Measurements from ENCODE around the gene RBM26. TPM values are rescaled to one million over a fixed set of nuclear protein-coding genes. Genes with fewer than 3 reads are reported as not detected.

RBM26 gene
- total RNA-seq, 4 donors from 2014 or later, result 29.1 to 45.2 (median 39.3) TPM

DNA sequence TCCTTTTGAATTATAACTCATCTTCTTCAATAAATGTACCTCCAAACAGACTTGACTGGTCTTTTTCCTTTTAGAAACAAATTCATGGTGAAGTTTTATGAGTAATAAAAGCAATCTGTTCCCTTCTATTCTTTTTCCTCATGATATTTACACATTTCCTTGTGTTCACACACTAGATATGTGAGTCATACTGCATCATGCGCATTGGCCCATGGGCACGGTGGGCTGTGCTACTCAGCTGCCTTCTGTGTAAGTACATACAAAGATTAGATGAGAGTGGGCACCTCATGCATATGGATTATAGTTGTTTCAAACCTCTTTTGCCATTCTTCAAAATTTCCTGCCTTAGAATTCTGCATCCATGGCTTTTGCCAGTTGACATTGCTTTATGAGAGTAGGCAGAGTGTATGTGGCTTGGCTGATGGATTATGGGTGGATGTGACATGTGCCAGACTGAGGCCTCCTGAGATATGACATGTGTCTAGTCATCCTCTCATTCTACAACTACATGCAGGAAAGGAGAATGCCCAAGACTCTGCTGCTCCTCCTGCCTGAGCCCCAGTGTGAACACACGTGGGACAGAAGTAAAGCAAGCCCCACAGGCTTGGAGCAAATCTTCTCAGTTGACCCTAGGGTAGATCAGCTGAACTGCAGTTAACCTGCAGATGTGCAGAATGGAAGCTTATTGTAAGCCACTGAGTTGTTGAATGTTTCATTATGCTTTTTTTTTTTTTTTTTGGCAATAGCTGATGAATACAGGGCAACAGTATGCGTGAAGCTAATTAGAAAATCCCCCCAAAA, 109.9 kb downstream of the RBM26 start:
- TF ChIP-seq, protein P1, sequence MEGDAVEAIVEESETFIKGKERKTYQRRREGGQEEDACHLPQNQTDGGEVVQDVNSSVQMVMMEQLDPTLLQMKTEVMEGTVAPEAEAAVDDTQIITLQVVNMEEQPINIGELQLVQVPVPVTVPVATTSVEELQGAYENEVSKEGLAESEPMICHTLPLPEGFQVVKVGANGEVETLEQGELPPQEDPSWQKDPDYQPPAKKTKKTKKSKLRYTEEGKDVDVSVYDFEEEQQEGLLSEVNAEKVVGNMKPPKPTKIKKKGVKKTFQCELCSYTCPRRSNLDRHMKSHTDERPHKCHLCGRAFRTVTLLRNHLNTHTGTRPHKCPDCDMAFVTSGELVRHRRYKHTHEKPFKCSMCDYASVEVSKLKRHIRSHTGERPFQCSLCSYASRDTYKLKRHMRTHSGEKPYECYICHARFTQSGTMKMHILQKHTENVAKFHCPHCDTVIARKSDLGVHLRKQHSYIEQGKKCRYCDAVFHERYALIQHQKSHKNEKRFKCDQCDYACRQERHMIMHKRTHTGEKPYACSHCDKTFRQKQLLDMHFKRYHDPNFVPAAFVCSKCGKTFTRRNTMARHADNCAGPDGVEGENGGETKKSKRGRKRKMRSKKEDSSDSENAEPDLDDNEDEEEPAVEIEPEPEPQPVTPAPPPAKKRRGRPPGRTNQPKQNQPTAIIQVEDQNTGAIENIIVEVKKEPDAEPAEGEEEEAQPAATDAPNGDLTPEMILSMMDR (IDR thresholded peaks at IDR 0.05; ENCODE audit: low read depth), result no peak

DNA sequence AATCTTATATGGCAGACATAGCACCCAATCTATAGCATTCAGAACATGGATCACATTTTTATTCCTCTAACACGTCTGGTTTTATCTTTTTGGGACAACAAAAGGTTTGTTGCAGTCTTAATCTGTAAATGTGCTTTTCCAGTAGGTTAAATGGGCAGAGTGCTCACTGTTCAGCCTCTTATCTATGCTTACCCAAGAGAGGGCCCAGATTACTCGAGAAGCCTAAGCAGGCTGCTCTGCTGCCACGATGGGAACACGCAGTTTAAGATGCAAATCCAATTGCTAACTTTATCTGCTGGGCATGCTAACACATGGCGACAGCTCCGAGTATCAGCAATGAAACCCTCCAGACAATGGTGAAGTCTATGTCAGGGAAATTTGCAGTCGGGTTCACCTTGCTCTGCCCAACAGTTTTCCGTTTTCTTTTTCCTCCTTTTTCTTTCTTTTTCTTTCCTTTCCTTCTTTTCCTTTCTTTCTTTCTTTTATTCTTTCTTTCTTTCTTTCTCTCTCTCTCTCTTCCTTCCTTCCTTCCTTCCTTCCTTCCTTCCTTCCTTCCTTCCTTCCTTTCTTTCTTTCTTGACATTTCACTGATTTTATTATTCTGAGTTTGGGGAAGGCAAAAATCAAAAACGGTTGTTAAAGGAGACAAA, 115.3 kb downstream of the RBM26 start:
- TF ChIP-seq, protein P1 (IDR thresholded peaks at IDR 0.05; ENCODE audit: low read depth), result no peak

DNA sequence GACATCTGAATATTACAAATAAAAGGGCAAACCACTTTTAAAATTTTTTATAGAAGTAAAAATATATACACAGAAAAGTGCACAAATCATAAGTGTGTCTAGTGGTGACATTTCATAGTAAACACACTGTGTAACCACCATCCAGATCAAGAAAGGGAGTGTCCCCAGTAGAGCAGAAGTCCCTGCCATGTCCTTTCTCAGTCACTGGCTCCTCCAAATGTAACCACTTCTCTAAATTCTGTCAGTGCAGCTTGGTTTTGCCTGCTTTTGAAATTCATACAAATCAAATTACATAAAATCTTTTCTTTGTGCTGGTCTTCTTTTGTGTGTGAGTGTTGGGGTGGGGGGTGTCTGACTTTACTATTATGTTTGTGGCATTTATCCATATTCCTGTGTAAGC, 116.5 kb downstream of the RBM26 start:
- TF ChIP-seq, protein P1 (IDR thresholded peaks at IDR 0.05; ENCODE audit: low read depth), result no peak

DNA sequence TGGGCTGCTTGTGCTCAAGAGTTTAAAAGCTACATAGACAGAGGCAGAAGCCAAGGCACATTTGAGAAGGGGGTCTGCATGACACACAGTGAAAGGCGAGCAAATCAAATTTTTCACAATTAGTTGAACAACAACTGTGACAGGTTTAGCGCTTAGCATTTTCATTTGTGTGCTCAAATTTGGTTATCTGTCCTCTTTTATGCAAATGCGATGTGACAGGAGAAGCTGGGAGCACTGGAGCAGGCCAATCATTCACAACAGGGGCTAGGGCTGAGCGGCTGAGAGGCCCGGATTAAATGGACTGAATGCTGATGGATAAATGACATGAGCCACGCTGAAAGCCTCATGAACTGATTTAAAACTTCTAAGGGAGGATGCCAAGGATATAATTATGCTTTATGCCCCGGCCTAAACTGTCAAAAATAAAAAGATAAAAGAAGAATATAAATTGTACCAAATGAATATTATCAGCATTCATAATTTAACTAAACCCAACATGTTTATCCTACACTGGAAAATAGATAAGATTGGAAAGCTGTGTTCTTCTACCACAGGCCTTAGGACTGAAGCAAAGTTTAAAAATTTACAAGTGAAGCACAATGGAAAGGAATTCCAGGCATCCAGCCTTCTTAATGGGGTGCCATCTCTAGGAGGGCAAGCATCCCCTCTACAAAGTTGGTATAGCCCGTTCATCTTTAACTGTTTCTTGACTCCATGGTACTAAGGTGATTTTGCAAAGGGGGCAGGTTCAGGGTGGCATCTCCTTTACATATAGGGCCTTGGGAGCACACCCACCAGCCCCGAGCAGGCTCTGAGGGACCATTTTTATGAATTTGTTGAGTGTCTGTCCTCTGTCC, 117.9 kb downstream of the RBM26 start:
- TF ChIP-seq, protein P1 (IDR thresholded peaks at IDR 0.05; ENCODE audit: low read depth), result no peak

DNA sequence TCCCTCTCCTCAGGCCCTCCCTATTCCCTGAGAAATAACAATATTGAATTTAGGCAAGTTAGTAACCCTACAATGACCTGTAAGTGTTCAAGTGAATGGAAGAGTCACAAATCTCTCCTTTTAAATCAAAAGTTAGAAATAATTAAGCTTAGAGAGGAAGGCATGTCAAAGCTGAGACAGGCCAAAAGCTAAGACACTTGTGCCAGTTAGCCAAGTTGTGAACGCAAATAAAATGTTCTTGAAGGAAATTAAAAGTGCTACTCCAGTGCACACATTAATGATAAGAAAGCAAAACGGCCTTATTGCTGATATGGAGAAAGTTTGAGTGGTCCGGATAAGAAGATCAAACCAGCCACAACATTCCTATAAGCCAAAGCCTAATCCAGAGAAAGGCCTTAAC, 120.9 kb downstream of the RBM26 start:
- TF ChIP-seq, protein P1 (IDR thresholded peaks at IDR 0.05; ENCODE audit: low read depth), result no peak

DNA sequence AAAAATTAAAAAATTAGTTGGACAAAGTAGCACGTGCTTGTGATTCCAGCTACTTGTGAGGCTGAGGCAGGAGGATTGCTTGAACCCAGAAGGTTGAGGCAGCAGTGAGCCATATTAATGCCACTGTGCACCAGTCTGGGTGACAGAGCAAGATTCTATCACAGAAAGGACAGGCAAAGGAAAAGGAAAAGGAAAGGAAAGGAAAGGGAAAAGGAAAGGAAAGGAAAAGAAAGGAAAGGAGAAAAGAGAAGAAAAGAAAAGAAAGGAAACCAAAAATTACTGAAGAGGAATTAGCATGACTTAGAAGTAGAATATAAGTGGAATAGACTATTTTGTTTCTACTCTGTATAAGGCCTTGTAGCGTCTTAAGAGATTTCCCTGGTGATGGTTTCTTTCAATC, 122.3 kb downstream of the RBM26 start:
- TF ChIP-seq, protein P1 (IDR thresholded peaks at IDR 0.05; ENCODE audit: low read depth), result no peak

DNA sequence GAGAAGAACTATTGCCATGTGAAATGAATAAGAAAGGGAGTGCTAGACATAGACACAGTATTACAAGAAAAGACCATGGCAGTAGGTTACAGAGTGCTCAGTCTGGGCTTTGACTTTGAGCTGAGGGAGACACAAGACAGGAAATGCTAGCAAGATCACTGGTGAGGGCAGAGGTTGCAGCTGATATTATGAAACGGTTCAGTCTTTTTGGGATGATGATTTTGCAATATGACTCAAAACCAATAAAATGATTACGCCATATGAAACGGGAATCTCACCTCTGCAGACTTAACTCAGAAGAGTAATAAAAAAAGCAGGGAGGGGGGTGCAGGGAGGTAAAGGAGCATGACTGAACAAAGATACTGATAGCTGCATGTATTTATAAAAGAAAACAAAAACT, 123.1 kb downstream of the RBM26 start:
- TF ChIP-seq, protein P1 (IDR thresholded peaks at IDR 0.05; ENCODE audit: low read depth), result no peak
